Tibial nerve (tissue), 4 donors: ENCODE data around the gene LACRT. TPM values are rescaled to one million over a fixed set of nuclear protein-coding genes. Genes with fewer than 3 reads are reported as not detected.

Experiments used
- DNase-seq, 2 donors: peaks; one replicate each; pipeline ENCODE4 v3.0.0-alpha.2; 2019; ENCODE audit warnings: low spot score in 2 of 2
- H3K27ac ChIP-seq, 4 donors: fragments of 200-600 bp; sonication (generic) in 3 of 4; one replicate each; pipeline ENCODE4 v1.5.1; 2017 to 2019; ENCODE audit warnings: mild to moderate bottlenecking in 1 of 4
- H3K27me3 ChIP-seq, 2 donors: fragments of 200-600 bp; sonication (generic) in 1 of 2; one replicate each; pipeline versions ENCODE4 v1.5.1 to v1.6.0; 2017 to 2019
- H3K36me3 ChIP-seq, 3 donors: fragments of 200-600 bp; sonication (generic); one replicate each; pipeline ENCODE4 v1.5.1; 2018 to 2019
- H3K4me1 ChIP-seq, 4 donors: fragments of 200-600 bp; sonication (generic) in 3 of 4; one replicate each; pipeline ENCODE4 v1.5.1; 2017 to 2019
- H3K4me3 ChIP-seq, 4 donors: fragments of 200-600 bp; sonication (generic) in 3 of 4; one replicate each; pipeline ENCODE4 v1.5.1; 2017 to 2019; ENCODE audit warnings: mild to moderate bottlenecking in 1 of 4, moderate library complexity in 1 of 4
- H3K9me3 ChIP-seq, 4 donors: fragments of 200-600 bp; sonication (generic) in 3 of 4; one replicate each; pipeline ENCODE4 v1.5.1; 2017 to 2019
- CTCF ChIP-seq, 5 experiments: fragments of 200-600 bp in 3 of 5; fragments of 450-650 bp in 2 of 5; sonication (generic) in 3 of 5; IDR thresholded peaks; one replicate each; pipeline ENCODE4 v1.5.1; 2016 to 2019; ENCODE audit warnings: antibody characterized with exemption in 5 of 5, mild to moderate bottlenecking in 3 of 5, moderate library complexity in 2 of 5
- EP300 ChIP-seq, 2 donors: sonication (generic); formaldehyde crosslinking; IDR thresholded peaks; one replicate each; pipeline ENCODE4 v1.6.1; 2017; ENCODE audit warnings: antibody characterized with exemption in 2 of 2, mild to moderate bottlenecking in 1 of 2
- POLR2A ChIP-seq, 2 donors: fragments of 450-650 bp; IDR thresholded peaks; one replicate each; pipeline ENCODE4 v1.6.1; 2017; ENCODE audit warnings: antibody characterized with exemption in 2 of 2, mild to moderate bottlenecking in 2 of 2, moderate library complexity in 2 of 2
- WGBS, 2 donors: methylation state at CpG; one replicate each; pipeline ENCODE4 v1.1.5; 2018; 5-methylcytosine and 5-hydroxymethylcytosine counted together
- total RNA-seq, 4 donors: library from RNA; depleted of rRNA; stranded (reverse); fragments of >200 nt; gene quantifications; one replicate each; pipeline ENCODE4 v1.1.0, GENCODE V29; 2016

Gene LACRT
- total RNA-seq, 4 donors from 2014 or later: not detected

- Histone ChIP-seq H3K4me3 (no peak overlapping the region), H3K9me3 (no peaks in the 10 kb centered on the region), H3K4me1 (no peaks in the 10 kb centered on the region), H3K36me3 (no peaks in the 10 kb centered on the region), H3K27ac (no peak overlapping the region), H3K27me3 (no peaks in the 10 kb centered on the region)
- TF ChIP-seq EP300 (IDR thresholded peaks at IDR 0.05): no peak
- no peak for TF ChIP-seq CTCF (IDR thresholded peaks at IDR 0.05)
- TF ChIP-seq POLR2A (IDR thresholded peaks at IDR 0.05): no peak
- 49 to 68% methylated on average over 6 of the region's 6 CpGs for WGBS, 2 donors
- DNase-seq: no peak
Measured at GRCh38 chr12:54608156-54608555, 26.5 kb downstream of the LACRT start.

DNA sequence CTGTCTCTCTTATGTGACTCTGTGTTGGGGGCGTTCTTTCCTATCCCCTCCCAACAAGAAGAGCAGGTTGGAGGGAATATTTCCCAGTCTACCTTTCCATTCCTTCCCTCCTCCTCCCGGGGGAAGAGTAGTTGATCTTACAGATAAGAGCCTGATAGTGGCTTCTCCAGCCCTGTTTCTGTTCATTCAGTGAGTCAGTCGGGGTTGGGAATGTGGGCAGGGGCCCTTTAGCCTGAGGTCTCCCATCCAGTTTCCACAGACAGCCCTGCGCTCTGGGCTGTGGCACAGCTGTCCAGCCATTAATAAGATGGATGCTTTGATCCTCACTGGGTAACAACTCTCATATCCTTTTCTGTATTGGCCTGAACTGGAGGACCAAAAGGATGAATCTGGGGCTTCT lies 28.1 kb downstream of the LACRT start:
- no peak overlapping the region for H3K27ac ChIP-seq
- no peak overlapping the region for H3K4me3 ChIP-seq
- no peak for TF ChIP-seq CTCF (IDR thresholded peaks at IDR 0.05)
- H3K4me1 ChIP-seq: no peaks in the 10 kb centered on the region
- H3K9me3 ChIP-seq: no peaks in the 10 kb centered on the region
- no peak for DNase-seq
- 52 to 61% methylated on average over 3 to 4 of the region's 4 CpGs for WGBS, 2 donors
- H3K27me3 ChIP-seq: no peaks in the 10 kb centered on the region
- no peaks in the 10 kb centered on the region for H3K36me3 ChIP-seq

DNA sequence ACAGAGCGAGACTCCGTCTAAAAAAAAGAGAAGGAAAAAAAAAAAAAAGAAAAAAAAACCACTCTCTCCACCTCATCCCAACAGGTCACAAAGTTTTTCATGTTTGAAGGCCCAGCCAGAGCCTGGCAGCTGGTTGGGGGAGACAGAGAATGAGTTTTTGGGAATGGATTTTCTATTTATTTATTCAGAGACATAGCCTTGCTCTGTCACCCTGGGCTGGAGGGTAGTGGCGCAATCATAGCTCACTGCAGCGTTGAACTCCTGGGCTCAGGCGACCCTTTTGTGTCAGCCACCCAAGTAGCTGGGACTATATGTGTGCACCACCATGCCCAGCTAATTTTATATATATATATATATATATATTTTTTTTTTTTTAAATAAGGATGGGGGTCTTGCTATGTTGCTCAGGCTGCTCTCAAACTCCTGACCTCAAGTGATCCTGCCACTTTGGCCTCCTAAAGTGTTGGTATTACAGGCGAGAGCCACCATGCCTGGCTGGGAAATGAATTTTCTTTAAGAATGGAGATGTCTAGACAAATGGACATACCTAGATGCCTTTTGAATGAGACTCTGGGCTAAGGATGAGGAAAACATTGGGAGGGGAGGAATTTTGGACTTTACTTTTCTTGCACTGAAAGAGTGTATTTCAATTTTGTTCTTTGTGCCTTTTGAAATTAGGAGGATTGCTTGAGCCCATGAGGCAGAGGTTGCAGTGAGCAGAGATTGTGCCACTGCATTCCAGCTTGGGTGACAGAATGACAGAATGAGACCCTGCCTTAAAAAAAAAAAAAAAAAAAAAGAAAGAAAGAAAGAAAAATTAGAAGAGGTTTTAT lies 29.3 kb downstream of the LACRT start:
- 88 to 91% methylated on average over 6 of the region's 6 CpGs for WGBS, 2 donors
- no peaks in the 10 kb centered on the region for H3K9me3 ChIP-seq
- TF ChIP-seq POLR2A (IDR thresholded peaks at IDR 0.05) (no peak), EP300 (IDR thresholded peaks at IDR 0.05) (no peak), CTCF (IDR thresholded peaks at IDR 0.05) (no peak)
- H3K27ac ChIP-seq: no peak overlapping the region
- no peaks in the 10 kb centered on the region for H3K4me1 ChIP-seq
- no peaks in the 10 kb centered on the region for H3K27me3 ChIP-seq
- DNase-seq: no peak
- H3K36me3 ChIP-seq: no peaks in the 10 kb centered on the region
- H3K4me3 ChIP-seq: no peak overlapping the region

GRCh38 chr12:54604436-54604835 lies 30.3 kb downstream of the LACRT start:
- H3K4me3 ChIP-seq: no peak overlapping the region
- no peak for TF ChIP-seq POLR2A (IDR thresholded peaks at IDR 0.05)
- H3K36me3 ChIP-seq: no peaks in the 10 kb centered on the region
- 95 to 98% methylated on average over 4 of the region's 4 CpGs for WGBS, 2 donors
- H3K27ac ChIP-seq: no peak overlapping the region
- no peaks in the 10 kb centered on the region for H3K27me3 ChIP-seq
- H3K4me1 ChIP-seq: no peaks in the 10 kb centered on the region
- no peak for DNase-seq
- no peaks in the 10 kb centered on the region for H3K9me3 ChIP-seq

- no peaks in the 10 kb centered on the region for H3K36me3 ChIP-seq
- 88 to 93% methylated on average over 5 of the region's 5 CpGs for WGBS, 2 donors
- H3K4me3 ChIP-seq: no peak overlapping the region
- H3K4me1 ChIP-seq: no peaks in the 10 kb centered on the region
- no peak for DNase-seq
- no peaks in the 10 kb centered on the region for H3K9me3 ChIP-seq
- no peak overlapping the region for H3K27ac ChIP-seq
- H3K27me3 ChIP-seq: no peaks in the 10 kb centered on the region
- TF ChIP-seq POLR2A (IDR thresholded peaks at IDR 0.05) (no peak), EP300 (IDR thresholded peaks at IDR 0.05) (no peak), CTCF (IDR thresholded peaks at IDR 0.05) (no peak)
Measured at GRCh38 chr12:54603872-54604271, 30.8 kb downstream of the LACRT start.
